H1 (cell line): ENCODE results near the gene DDX53. TPM values are rescaled to one million over a fixed set of nuclear protein-coding genes. Genes with fewer than 3 reads are reported as not detected.

Experiments used
- CTCF ChIA-PET: fragments of 300-600 bp; sonication (Branson Sonifier 250); formaldehyde crosslinking; loops from one replicate; lab custom pipeline; 2021; ENCODE audit not compliant: partially characterized antibody; lab: Charles Lee
- POLR2A ChIA-PET: fragments of 300-600 bp; sonication (Branson Sonifier 250); formaldehyde crosslinking; loops from one replicate; lab custom pipeline; 2021; ENCODE audit warnings: inconsistent platforms; ENCODE audit not compliant: partially characterized antibody; lab: Charles Lee
- DNase-seq, 2 experiments: peaks; one replicate each; pipeline versions ENCODE4 v3.0.0 to v3.0.0-alpha.2; 2010 to 2022; ENCODE audit warnings: low spot score in 2 of 2, low read depth in 1 of 2, mixed read lengths in 1 of 2
- FAIRE-seq: peaks from 2 replicates; lab custom pipeline; 2011; peaks lifted over from hg19 to GRCh38; lab: Jason Lieb, UNC
- H2AFZ ChIP-seq: 2 replicates; pipeline ENCODE4 v1.8.1; 2012; ENCODE audit warnings: low read length, inconsistent platforms
- H2AK5ac ChIP-seq: 2 replicates; pipeline ENCODE4 v1.6.1; 2013; ENCODE audit warnings: low read depth, low read length
- H2BK120ac ChIP-seq: replicated peaks from 2 replicates; pipeline ENCODE3; 2013; ENCODE audit warnings: low read depth, low read length, inconsistent platforms
- H2BK12ac ChIP-seq: 2 replicates; pipeline ENCODE4 v1.6.1; 2013; ENCODE audit warnings: low read depth, low read length
- H2BK15ac ChIP-seq: 2 replicates; pipeline ENCODE4 v1.6.1; 2013; ENCODE audit warnings: low read length
- H2BK20ac ChIP-seq: 2 replicates; pipeline ENCODE4 v1.6.1; 2013; ENCODE audit warnings: low read length
- H2BK5ac ChIP-seq: 2 replicates; pipeline ENCODE4 v1.6.1; 2013; ENCODE audit warnings: low read depth, low read length
- H3K14ac ChIP-seq: 2 replicates; pipeline ENCODE4 v1.6.1; 2013; ENCODE audit warnings: inconsistent platforms; ENCODE audit not compliant: insufficient read length
- H3K18ac ChIP-seq: 2 replicates; pipeline ENCODE4 v1.6.1; 2013; ENCODE audit warnings: low read length; ENCODE audit errors: extremely low read depth
- H3K23ac ChIP-seq: 2 replicates; pipeline ENCODE4 v1.6.1; 2013; ENCODE audit warnings: inconsistent platforms; ENCODE audit not compliant: insufficient read length
- H3K23me2 ChIP-seq: 2 replicates; pipeline ENCODE4 v1.6.1; 2013; ENCODE audit warnings: low read depth, low read length
- H3K27ac ChIP-seq: 2 replicates; pipeline ENCODE4 v1.6.1; 2011; ENCODE audit warnings: low read depth, low read length, inconsistent platforms
- H3K27me3 ChIP-seq, 4 experiments: replicated peaks in 1 of 4; 1 replicate in 1 of 4; 2 replicates in 3 of 4; pipeline versions ENCODE4 v1.6.1 to v1.8.1; 2011 to 2013; ENCODE audit warnings: low read length in 3 of 4, mild to moderate bottlenecking in 3 of 4, inconsistent platforms in 2 of 4, mixed read lengths in 2 of 4, moderate library complexity in 1 of 4; ENCODE audit not compliant: control insufficient read depth in 3 of 4, insufficient read depth in 3 of 4; ENCODE audit errors: extremely low read depth in 1 of 4
- H3K36me3 ChIP-seq, 4 experiments: 2 replicates each; pipeline versions ENCODE4 v1.6.1 to v1.8.1; 2011 to 2013; ENCODE audit warnings: mild to moderate bottlenecking in 4 of 4, low read length in 3 of 4, moderate library complexity in 2 of 4, control low read depth in 1 of 4, inconsistent platforms in 1 of 4; ENCODE audit not compliant: insufficient read depth in 4 of 4, control insufficient read depth in 2 of 4
- H3K4ac ChIP-seq: replicated peaks from 2 replicates; pipeline ENCODE3; 2013; ENCODE audit warnings: low read length, low read depth, mixed read lengths, inconsistent platforms; ENCODE audit not compliant: insufficient read length
- H3K4me1 ChIP-seq, 4 experiments: replicated peaks in 1 of 4; 1 replicate in 1 of 4; 2 replicates in 3 of 4; pipeline versions ENCODE4 v1.6.1 to v1.8.1; 2011 to 2013; ENCODE audit warnings: low read length in 3 of 4, inconsistent platforms in 2 of 4, mixed read lengths in 1 of 4; ENCODE audit not compliant: insufficient read depth in 4 of 4, control insufficient read depth in 3 of 4
- H3K4me2 ChIP-seq, 2 experiments: 2 replicates each; pipeline versions ENCODE4 v1.6.1 to v1.8.1; 2011 to 2013; ENCODE audit warnings: low read depth in 2 of 2, low read length in 2 of 2, control low read depth in 1 of 2, inconsistent platforms in 1 of 2, mild to moderate bottlenecking in 1 of 2; ENCODE audit not compliant: insufficient read depth in 1 of 2
- H3K4me3 ChIP-seq, 4 experiments: fragments of 200-600, 300-600 bp in 1 of 4; sonication (generic), shearing (Covaris generic), sonication (Bioruptor Twin) in 1 of 4; 2 replicates each; pipeline versions ENCODE4 v1.5.1 to v1.8.1; 2011 to 2016; ENCODE audit warnings: low read length in 4 of 4, low read depth in 3 of 4, control low read depth in 2 of 4, inconsistent platforms in 2 of 4, mild to moderate bottlenecking in 2 of 4, mixed read lengths in 1 of 4, moderate library complexity in 1 of 4; ENCODE audit not compliant: insufficient read depth in 2 of 4; ENCODE audit errors: extremely low read depth in 1 of 4
- H3K56ac ChIP-seq: replicated peaks from 2 replicates; pipeline ENCODE3; 2013; ENCODE audit warnings: low read depth, mild to moderate bottlenecking, mixed read lengths, low read length, inconsistent platforms; ENCODE audit not compliant: insufficient read length
- H3K79me1 ChIP-seq: 2 replicates; pipeline ENCODE4 v1.6.1; 2013; ENCODE audit warnings: low read depth, low read length, control low read depth
- H3K79me2 ChIP-seq, 2 experiments: 2 replicates each; pipeline versions ENCODE4 v1.6.1 to v1.8.1; 2012 to 2013; ENCODE audit warnings: low read length in 2 of 2, mild to moderate bottlenecking in 2 of 2, inconsistent platforms in 1 of 2; ENCODE audit not compliant: insufficient read depth in 2 of 2, control insufficient read depth in 1 of 2
- H3K9ac ChIP-seq, 4 experiments: replicated peaks in 1 of 4; 1 replicate in 1 of 4; 2 replicates in 3 of 4; pipeline versions ENCODE4 v1.6.1 to v1.8.1; 2011 to 2013; ENCODE audit warnings: low read depth in 3 of 4, low read length in 3 of 4, control low read depth in 2 of 4, mild to moderate bottlenecking in 2 of 4, moderate library complexity in 2 of 4, inconsistent platforms in 1 of 4; ENCODE audit errors: extremely low read depth in 1 of 4
- H3K9me3 ChIP-seq, 2 experiments: 2 replicates each; pipeline versions ENCODE4 v1.6.1 to v1.8.1; 2012 to 2013; ENCODE audit warnings: mild to moderate bottlenecking in 2 of 2, moderate library complexity in 2 of 2, control low read depth in 1 of 2, inconsistent platforms in 1 of 2, low read depth in 1 of 2, low read length in 1 of 2, mixed read lengths in 1 of 2; ENCODE audit not compliant: insufficient read depth in 2 of 2
- H4K20me1 ChIP-seq, 2 experiments: replicated peaks in 1 of 2; 2 replicates each; pipeline versions ENCODE3 to v1.8.1; 2011 to 2013; ENCODE audit warnings: inconsistent platforms in 2 of 2, low read length in 2 of 2, mild to moderate bottlenecking in 1 of 2; ENCODE audit not compliant: insufficient read depth in 2 of 2, control insufficient read depth in 1 of 2
- H4K5ac ChIP-seq: 2 replicates; pipeline ENCODE4 v1.6.1; 2013; ENCODE audit warnings: low read length, low read depth, mixed read lengths, inconsistent platforms; ENCODE audit not compliant: insufficient read length
- H4K8ac ChIP-seq: 2 replicates; pipeline ENCODE4 v1.8.0; 2013; ENCODE audit warnings: mild to moderate bottlenecking, moderate library complexity, low read length, inconsistent platforms; ENCODE audit not compliant: insufficient read depth; ENCODE audit errors: extremely low read depth
- H4K91ac ChIP-seq: replicated peaks from 2 replicates; pipeline ENCODE3; 2013; ENCODE audit warnings: low read length, mixed read lengths, inconsistent platforms; ENCODE audit not compliant: insufficient read length
- POLR2AphosphoS5 ChIP-seq: IDR thresholded peaks from 2 replicates; pipeline ENCODE4 v1.6.1; 2011; ENCODE audit warnings: low read depth, low read length
- SIX5 ChIP-seq: IDR thresholded peaks from 2 replicates; pipeline ENCODE4 v1.6.1; 2011; ENCODE audit warnings: mild to moderate bottlenecking, low read depth, low read length
- WGBS, 2 experiments: shearing (Covaris generic) in 1 of 2; methylation state at CpG; one replicate each; pipeline versions ENCODE4 v1.1.6 to v1.1.7; 2013 to 2015; ENCODE audit warnings: low lambda C conversion rate in 2 of 2, mixed read lengths in 2 of 2, inconsistent platforms in 1 of 2, low coverage in 1 of 2, missing lambda C conversion rate in 1 of 2; ENCODE audit not compliant: insufficient replicate concordance in 2 of 2, insufficient coverage in 1 of 2, insufficient read length in 1 of 2; ENCODE audit errors: extremely low coverage in 1 of 2, missing lambda C conversion rate in 1 of 2; 5-methylcytosine and 5-hydroxymethylcytosine counted together
- polyA plus RNA-seq, 7 experiments: library from polyadenylated mRNA; depleted of rRNA in 3 of 7; stranded (reverse) in 5 of 7; unstranded in 2 of 7; fragments of >200 nt in 5 of 7; fragments of 200-250 nt in 2 of 7; gene quantifications; 1 replicate in 5 of 7; 2 replicates in 1 of 7; 4 replicates in 1 of 7; pipeline versions ENCODE4 v1.2.1 to v1.2.3, GENCODE V29; 2011 to 2013; ENCODE audit warnings: missing spikeins in 2 of 7, mixed read lengths in 2 of 7
- total RNA-seq: library from RNA; stranded (reverse); fragmentation: NEBNext Ultra II Directional; extraction: Animal tissue kit (Norgen Biotek cat#: 25700); gene quantifications from 2 replicates; pipeline ENCODE4 v1.2.1, GENCODE V29; 2021

Gene DDX53
- total and polyA plus RNA-seq, 2 of the 8 experiments (the other 6 are each of a cell fraction or from before 2014, with no cell fraction given) = not detected

DNA sequence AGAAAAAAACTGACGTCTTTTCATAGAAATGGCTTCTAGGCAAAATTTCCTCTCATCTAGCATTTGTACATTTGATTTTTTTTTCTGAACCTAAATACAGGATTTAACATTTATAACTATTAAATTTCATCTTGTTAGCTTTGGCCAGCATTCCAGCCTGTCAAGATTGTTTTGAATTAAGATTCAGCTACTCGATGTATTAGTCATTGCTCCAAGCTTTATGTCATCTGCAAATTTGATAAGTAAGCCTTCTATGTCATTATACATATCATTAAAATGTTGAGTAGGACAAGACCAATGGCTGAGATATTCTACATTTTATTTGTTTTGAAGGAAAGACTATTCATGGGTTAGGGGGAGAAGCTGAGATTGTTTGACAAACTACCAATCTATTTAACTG lies 46.7 kb downstream of the DDX53 start:
- Histone ChIP-seq H4K20me1 (no peaks in the 10 kb centered on the region), H3K4me2 (no peak overlapping the region), H3K27me3 (no peaks in the 10 kb centered on the region), H3K23me2 (no peaks in the 10 kb centered on the region), H3K4ac (no peak overlapping the region), H3K27ac (no peak overlapping the region), H3K9me3 (no peaks in the 10 kb centered on the region), H3K36me3 (no peaks in the 10 kb centered on the region), H4K91ac (no peak overlapping the region), H3K4me1 (no peaks in the 10 kb centered on the region), H2BK5ac (no peak overlapping the region), H3K79me2 (no peaks in the 10 kb centered on the region), H3K9ac (no peak overlapping the region), H3K79me1 (no peaks in the 10 kb centered on the region), H3K56ac (no peak overlapping the region), H2BK15ac (no peak overlapping the region), H2BK12ac (no peak overlapping the region), H2AK5ac (no peak overlapping the region), H3K4me3 (no peak overlapping the region), H2BK120ac (no peak overlapping the region), H4K8ac (no peak overlapping the region), H2BK20ac (no peak overlapping the region), H3K23ac (no peak overlapping the region), H3K18ac (no peak overlapping the region), H4K5ac (no peak overlapping the region), H2AFZ (no peak overlapping the region), H3K14ac (no peak overlapping the region)
- TF ChIP-seq POLR2AphosphoS5 (no peak), SIX5 (no peak)
- WGBS, 2 experiments = 84% methylated on average over 2 of the region's 2 CpGs; no CpG with 5 or more reads in 1 of the 2 experiments
- CTCF ChIA-PET = no interaction called here
- DNase-seq = no peak
- no peak for FAIRE-seq
- POLR2A ChIA-PET = no interaction called here
